ENCODE measurements around the gene IL21.

The IL21 gene

DNA sequence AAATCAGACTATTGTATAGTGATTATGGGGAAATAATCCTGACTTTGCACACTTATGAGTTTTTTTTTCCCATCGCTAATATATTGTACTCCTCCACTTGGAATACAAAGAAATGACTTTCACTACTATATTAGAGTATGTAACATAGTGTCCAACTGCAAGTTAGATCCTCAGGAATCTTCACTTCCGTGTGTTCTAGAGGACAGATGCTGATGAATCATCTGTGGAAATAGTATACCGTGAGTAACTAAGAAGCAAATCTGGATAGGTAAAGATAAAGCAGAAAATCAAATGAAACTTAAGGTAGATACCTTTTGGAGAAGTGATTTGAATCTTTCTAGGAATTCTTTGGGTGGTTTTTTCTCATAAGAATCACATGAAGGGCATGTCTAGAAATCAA lies 8.3 kb downstream of the IL21 start:
- H3K27ac ChIP-seq (ENCODE audit: low read length), result no peak overlapping the region
- H3K27me3 ChIP-seq (ENCODE audit: control insufficient read depth in 1 of 2, insufficient read depth in 2 of 2, low read length in 2 of 2), result no peaks in the 10 kb centered on the region
- no peaks in the 10 kb centered on the region for H3K36me3 ChIP-seq (ENCODE audit: control insufficient read depth in 2 of 2, insufficient read depth in 2 of 2, low read length in 2 of 2)
- no peak overlapping the region for H3K9ac ChIP-seq (ENCODE audit: low read length in 2 of 2)
- H3K4me1 ChIP-seq (ENCODE audit: control insufficient read depth, insufficient read depth, low read length), result no peaks in the 10 kb centered on the region
- no peak overlapping the region for H3K4me3 ChIP-seq (ENCODE audit: low read length in 2 of 2)
- no peaks in the 10 kb centered on the region for H3K9me3 ChIP-seq (ENCODE audit: control insufficient read depth in 2 of 2, low read length in 2 of 2)

- no peak overlapping the region for H3K27ac ChIP-seq (ENCODE audit: low read length)
- no peaks in the 10 kb centered on the region for H3K9me3 ChIP-seq (ENCODE audit: control insufficient read depth in 2 of 2, low read length in 2 of 2)
- H3K27me3 ChIP-seq (ENCODE audit: control insufficient read depth in 1 of 2, insufficient read depth in 2 of 2, low read length in 2 of 2), result peaks cover 0 to 8% of the 10 kb centered on the region in 2 donors
- no peak overlapping the region for H3K4me3 ChIP-seq (ENCODE audit: low read length in 2 of 2)
- H3K9ac ChIP-seq (ENCODE audit: low read length in 2 of 2), result no peak overlapping the region
- no peaks in the 10 kb centered on the region for H3K4me1 ChIP-seq (ENCODE audit: control insufficient read depth, insufficient read depth, low read length)
- no peaks in the 10 kb centered on the region for H3K36me3 ChIP-seq (ENCODE audit: control insufficient read depth in 2 of 2, insufficient read depth in 2 of 2, low read length in 2 of 2)
Observed at GRCh38 chr4:122606364-122607043, 14.4 kb downstream of the IL21 start.

- no peaks in the 10 kb centered on the region for H3K36me3 ChIP-seq (ENCODE audit: control insufficient read depth in 2 of 2, insufficient read depth in 2 of 2, low read length in 2 of 2)
- no peak overlapping the region for H3K27ac ChIP-seq (ENCODE audit: low read length)
- H3K27me3 ChIP-seq (ENCODE audit: control insufficient read depth in 1 of 2, insufficient read depth in 2 of 2, low read length in 2 of 2), result peaks cover 0 to 8% of the 10 kb centered on the region in 2 donors
Observed at GRCh38 chr4:122604146-122604545, 16.7 kb downstream of the IL21 start.

DNA sequence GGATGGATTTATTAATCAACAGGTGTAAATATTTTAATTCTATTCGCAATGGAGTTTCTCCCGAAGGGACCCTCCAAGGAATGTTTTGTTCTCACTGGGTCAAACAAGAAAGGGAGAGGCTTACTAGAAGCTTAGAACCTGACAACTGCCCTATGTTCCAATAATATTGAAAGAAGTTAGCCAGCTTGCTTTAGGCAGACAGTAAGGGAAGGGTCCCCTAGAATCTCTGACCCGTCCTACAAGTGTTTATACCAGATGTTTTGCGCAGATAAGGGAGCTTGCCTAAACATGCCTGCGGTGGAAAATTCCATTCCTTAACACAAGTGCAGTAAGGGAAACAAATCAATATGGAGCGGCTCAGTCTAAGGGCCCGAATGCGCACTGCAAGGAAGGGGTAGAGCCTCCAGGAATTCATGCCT lies 17.7 kb downstream of the IL21 start:
- Histone ChIP-seq H3K27ac (ENCODE audit: low read length) (no peak overlapping the region), H3K4me1 (ENCODE audit: control insufficient read depth, insufficient read depth, low read length) (no peaks in the 10 kb centered on the region), H3K36me3 (ENCODE audit: control insufficient read depth in 2 of 2, insufficient read depth in 2 of 2, low read length in 2 of 2) (no peaks in the 10 kb centered on the region), H3K4me3 (ENCODE audit: low read length in 2 of 2) (no peak overlapping the region), H3K9me3 (ENCODE audit: control insufficient read depth in 2 of 2, low read length in 2 of 2) (no peaks in the 10 kb centered on the region), H3K27me3 (ENCODE audit: control insufficient read depth in 1 of 2, insufficient read depth in 2 of 2, low read length in 2 of 2) (peaks cover 0 to 8% of the 10 kb centered on the region in 2 donors), H3K9ac (ENCODE audit: low read length in 2 of 2) (no peak overlapping the region)

More at GRCh38 chr4:122604146-122604545, 16.7 kb downstream of the IL21 start:
- Histone ChIP-seq H3K9ac (ENCODE audit: low read length in 2 of 2) (no peak overlapping the region), H3K4me3 (ENCODE audit: low read length in 2 of 2) (no peak overlapping the region), H3K4me1 (ENCODE audit: control insufficient read depth, insufficient read depth, low read length) (no peaks in the 10 kb centered on the region), H3K9me3 (ENCODE audit: control insufficient read depth in 2 of 2, low read length in 2 of 2) (no peaks in the 10 kb centered on the region)

- Histone ChIP-seq H3K4me1 (ENCODE audit: control insufficient read depth, insufficient read depth, low read length) (no peaks in the 10 kb centered on the region), H3K36me3 (ENCODE audit: control insufficient read depth in 2 of 2, insufficient read depth in 2 of 2, low read length in 2 of 2) (no peaks in the 10 kb centered on the region), H3K27ac (ENCODE audit: low read length) (no peak overlapping the region), H3K9ac (ENCODE audit: low read length in 2 of 2) (no peak overlapping the region), H3K27me3 (ENCODE audit: control insufficient read depth in 1 of 2, insufficient read depth in 2 of 2, low read length in 2 of 2) (peaks cover 0 to 8% of the 10 kb centered on the region in 2 donors), H3K9me3 (ENCODE audit: control insufficient read depth in 2 of 2, low read length in 2 of 2) (no peaks in the 10 kb centered on the region), H3K4me3 (ENCODE audit: low read length in 2 of 2) (no peak overlapping the region)
Observed at GRCh38 chr4:122602277-122603142, 18.4 kb downstream of the IL21 start.

DNA sequence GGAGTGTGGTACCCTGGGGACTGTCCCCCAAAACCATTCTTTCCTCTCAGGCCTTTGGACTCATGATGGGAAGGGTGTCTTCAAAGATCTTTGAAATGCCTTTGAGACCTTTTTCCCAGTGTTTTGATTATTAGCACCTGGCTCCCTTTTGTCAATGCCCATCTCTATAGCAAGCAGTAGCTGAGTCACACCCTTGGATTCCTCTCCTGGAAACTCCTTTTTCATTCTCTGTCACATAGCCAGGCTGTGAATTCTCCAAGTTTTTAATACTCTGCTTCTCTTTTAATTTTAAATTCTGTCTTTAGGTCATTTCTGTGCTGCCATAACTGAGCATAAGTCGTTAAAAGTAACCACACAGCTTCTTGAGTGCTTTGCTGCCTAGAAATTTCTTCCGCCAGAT lies 29.7 kb downstream of the IL21 start:
- H3K9ac ChIP-seq (ENCODE audit: low read length in 2 of 2), result no peak overlapping the region
- no peak overlapping the region for H3K4me3 ChIP-seq (ENCODE audit: low read length in 2 of 2)
- H3K9me3 ChIP-seq (ENCODE audit: control insufficient read depth in 2 of 2, low read length in 2 of 2), result no peaks in the 10 kb centered on the region
- H3K27me3 ChIP-seq (ENCODE audit: control insufficient read depth in 1 of 2, insufficient read depth in 2 of 2, low read length in 2 of 2), result no peaks in the 10 kb centered on the region
- no peaks in the 10 kb centered on the region for H3K36me3 ChIP-seq (ENCODE audit: control insufficient read depth in 2 of 2, insufficient read depth in 2 of 2, low read length in 2 of 2)
- no peaks in the 10 kb centered on the region for H3K4me1 ChIP-seq (ENCODE audit: control insufficient read depth, insufficient read depth, low read length)
- no peak overlapping the region for H3K27ac ChIP-seq (ENCODE audit: low read length)

GRCh38 chr4:122588453-122589238 lies 32.2 kb downstream of the IL21 start:
- no peak overlapping the region for H3K9ac ChIP-seq (ENCODE audit: low read length in 2 of 2)
- no peaks in the 10 kb centered on the region for H3K27me3 ChIP-seq (ENCODE audit: control insufficient read depth in 1 of 2, insufficient read depth in 2 of 2, low read length in 2 of 2)
- H3K36me3 ChIP-seq (ENCODE audit: control insufficient read depth in 2 of 2, insufficient read depth in 2 of 2, low read length in 2 of 2), result no peaks in the 10 kb centered on the region
- no peaks in the 10 kb centered on the region for H3K9me3 ChIP-seq (ENCODE audit: control insufficient read depth in 2 of 2, low read length in 2 of 2)
- no peak overlapping the region for H3K27ac ChIP-seq (ENCODE audit: low read length)
- no peak overlapping the region for H3K4me3 ChIP-seq (ENCODE audit: low read length in 2 of 2)
- H3K4me1 ChIP-seq (ENCODE audit: control insufficient read depth, insufficient read depth, low read length), result no peaks in the 10 kb centered on the region

- H3K9ac ChIP-seq (ENCODE audit: low read length in 2 of 2), result no peak overlapping the region
- no peak overlapping the region for H3K27ac ChIP-seq (ENCODE audit: low read length)
- H3K27me3 ChIP-seq (ENCODE audit: control insufficient read depth in 1 of 2, insufficient read depth in 2 of 2, low read length in 2 of 2), result no peaks in the 10 kb centered on the region
- no peaks in the 10 kb centered on the region for H3K9me3 ChIP-seq (ENCODE audit: control insufficient read depth in 2 of 2, low read length in 2 of 2)
- no peaks in the 10 kb centered on the region for H3K4me1 ChIP-seq (ENCODE audit: control insufficient read depth, insufficient read depth, low read length)
- no peak overlapping the region for H3K4me3 ChIP-seq (ENCODE audit: low read length in 2 of 2)
- no peaks in the 10 kb centered on the region for H3K36me3 ChIP-seq (ENCODE audit: control insufficient read depth in 2 of 2, insufficient read depth in 2 of 2, low read length in 2 of 2)
Observed at GRCh38 chr4:122584519-122584918, 36.3 kb downstream of the IL21 start.

- Histone ChIP-seq H3K9me3 (ENCODE audit: control insufficient read depth in 2 of 2, low read length in 2 of 2) (no peaks in the 10 kb centered on the region), H3K27me3 (ENCODE audit: control insufficient read depth in 1 of 2, insufficient read depth in 2 of 2, low read length in 2 of 2) (no peaks in the 10 kb centered on the region), H3K4me1 (ENCODE audit: control insufficient read depth, insufficient read depth, low read length) (no peaks in the 10 kb centered on the region), H3K4me3 (ENCODE audit: low read length in 2 of 2) (no peak overlapping the region), H3K27ac (ENCODE audit: low read length) (no peak overlapping the region), H3K36me3 (ENCODE audit: control insufficient read depth in 2 of 2, insufficient read depth in 2 of 2, low read length in 2 of 2) (no peaks in the 10 kb centered on the region), H3K9ac (ENCODE audit: low read length in 2 of 2) (no peak overlapping the region)
Observed at GRCh38 chr4:122583906-122584305, 37.0 kb downstream of the IL21 start.

- H3K9ac ChIP-seq (ENCODE audit: low read length in 2 of 2), result no peak overlapping the region
- no peaks in the 10 kb centered on the region for H3K4me1 ChIP-seq (ENCODE audit: control insufficient read depth, insufficient read depth, low read length)
- no peak overlapping the region for H3K27ac ChIP-seq (ENCODE audit: low read length)
- H3K4me3 ChIP-seq (ENCODE audit: low read length in 2 of 2), result no peak overlapping the region
- no peaks in the 10 kb centered on the region for H3K27me3 ChIP-seq (ENCODE audit: control insufficient read depth in 1 of 2, insufficient read depth in 2 of 2, low read length in 2 of 2)
- H3K36me3 ChIP-seq (ENCODE audit: control insufficient read depth in 2 of 2, insufficient read depth in 2 of 2, low read length in 2 of 2), result no peaks in the 10 kb centered on the region
- H3K9me3 ChIP-seq (ENCODE audit: control insufficient read depth in 2 of 2, low read length in 2 of 2), result no peaks in the 10 kb centered on the region
Observed at GRCh38 chr4:122577808-122578781, 42.8 kb downstream of the IL21 start.
